ENCODE results near the gene TYSND1. TPM values are rescaled to one million over a fixed set of nuclear protein-coding genes. Genes with fewer than 3 reads are reported as not detected.

TYSND1 gene
- total and polyA plus RNA-seq, 2 donors from 2014 or later = 12.9 to 13.8 TPM

GRCh38 chr10:70145666-70146488 is 623 bp downstream of the TYSND1 start:
- Histone ChIP-seq H3K27me3 (ENCODE audit: control insufficient read depth, insufficient read depth, low read length) (no peaks in the 10 kb centered on the region), H3K9ac (ENCODE audit: low read length in 3 of 3) (peak overlapping the region in 2 of 3 donors; percentile 26 to 80), H3K27ac (ENCODE audit: low read depth in 2 of 2, low read length in 2 of 2) (peak overlapping the region; percentile 91), H3K4me3 (ENCODE audit: low read length in 3 of 3) (peak overlapping the region; percentile 68 to 82 (median 74)), H3K36me3 (ENCODE audit: control insufficient read depth in 2 of 3, insufficient read depth in 3 of 3, low read length in 3 of 3) (peaks cover 0 to 12% (median 4%) of the 10 kb centered on the region in 3 donors), H3K4me1 (ENCODE audit: control insufficient read depth in 2 of 3, insufficient read depth in 2 of 3, low read depth in 1 of 3, low read length in 3 of 3) (peaks cover 0 to 9% (median 5%) of the 10 kb centered on the region in 3 donors), H3K9me3 (ENCODE audit: control insufficient read depth in 2 of 3, insufficient read depth in 1 of 3, low read length in 3 of 3) (no peaks in the 10 kb centered on the region)
- peak; percentile 75 to 92 (median 85) for DNase-seq
- no peak for FAIRE-seq
- intact Hi-C loops (cut with DNase I) = no loop called here
- TF ChIP-seq CTCF (IDR thresholded peaks at IDR 0.05; ENCODE audit: borderline replicate concordance, extremely low read depth, insufficient read depth) = peak; percentile 52

GRCh38 chr10:70145166-70145665 is 1.3 kb downstream of the TYSND1 start:
- DNase-seq (peak in 1 of 5 donors; percentile 81), FAIRE-seq (no peak)
- Histone ChIP-seq H3K4me3 (ENCODE audit: low read length in 3 of 3) (peak overlapping the region in 1 of 3 donors; percentile 68), H3K9ac (ENCODE audit: low read length in 3 of 3) (peak overlapping the region in 2 of 3 donors; percentile 35 to 80), H3K36me3 (ENCODE audit: control insufficient read depth in 2 of 3, insufficient read depth in 3 of 3, low read length in 3 of 3) (peaks cover 0 to 6% (median 0%) of the 10 kb centered on the region in 3 donors), H3K4me1 (ENCODE audit: control insufficient read depth in 2 of 3, insufficient read depth in 2 of 3, low read depth in 1 of 3, low read length in 3 of 3) (peaks cover 0 to 9% (median 5%) of the 10 kb centered on the region in 3 donors), H3K27me3 (ENCODE audit: control insufficient read depth, insufficient read depth, low read length) (no peaks in the 10 kb centered on the region), H3K9me3 (ENCODE audit: control insufficient read depth in 2 of 3, insufficient read depth in 1 of 3, low read length in 3 of 3) (no peaks in the 10 kb centered on the region), H3K27ac (ENCODE audit: low read depth in 2 of 2, low read length in 2 of 2) (peak overlapping the region; percentile 91)
- intact Hi-C loops (cut with DNase I) = no loop called here
- TF ChIP-seq CTCF (IDR thresholded peaks at IDR 0.05; ENCODE audit: borderline replicate concordance, extremely low read depth, insufficient read depth) = no peak

- no peak overlapping the region for H3K27ac ChIP-seq (ENCODE audit: low read depth in 2 of 2, low read length in 2 of 2)
- intact Hi-C loops (cut with DNase I) = no loop called here
- H3K9ac ChIP-seq (ENCODE audit: low read length in 3 of 3) = peak overlapping the region in 2 of 3 donors; percentile 35 to 80
- H3K27me3 ChIP-seq (ENCODE audit: control insufficient read depth, insufficient read depth, low read length) = no peaks in the 10 kb centered on the region
- peak overlapping the region in 1 of 3 donors; percentile 68 for H3K4me3 ChIP-seq (ENCODE audit: low read length in 3 of 3)
- H3K4me1 ChIP-seq (ENCODE audit: control insufficient read depth in 2 of 3, insufficient read depth in 2 of 3, low read depth in 1 of 3, low read length in 3 of 3) = peaks cover 0 to 9% (median 5%) of the 10 kb centered on the region in 3 donors
- H3K9me3 ChIP-seq (ENCODE audit: control insufficient read depth in 2 of 3, insufficient read depth in 1 of 3, low read length in 3 of 3) = no peaks in the 10 kb centered on the region
- peaks cover 0 to 2% (median 0%) of the 10 kb centered on the region in 3 donors for H3K36me3 ChIP-seq (ENCODE audit: control insufficient read depth in 2 of 3, insufficient read depth in 3 of 3, low read length in 3 of 3)
- TF ChIP-seq CTCF (IDR thresholded peaks at IDR 0.05; ENCODE audit: borderline replicate concordance, extremely low read depth, insufficient read depth) = no peak
- peak in 1 of 5 donors; percentile 47 for DNase-seq
- no peak for FAIRE-seq
Observed at GRCh38 chr10:70144372-70145110, 2.0 kb downstream of the TYSND1 start.
